Activated CD8-positive, alpha-beta memory T cell treated with anti-CD3 and anti-CD28 coated beads for 36 hours (primary cell): ENCODE measurements around the gene RNLS. TPM values are rescaled to one million over a fixed set of nuclear protein-coding genes. Genes with fewer than 3 reads are reported as not detected.

ENCODE experiments used
- CTCF ChIA-PET: fragments of 350-600 bp; sonication (Branson Sonifier 250); formaldehyde crosslinking; loops from one replicate; lab custom pipeline; 2021; ENCODE audit warnings: antibody characterized with exemption; lab: Charles Lee
- POLR2A ChIA-PET: fragments of 350-600 bp; sonication (Branson Sonifier 250); formaldehyde crosslinking; loops from one replicate; lab custom pipeline; 2021; ENCODE audit warnings: antibody characterized with exemption; lab: Charles Lee
- total RNA-seq, 2 experiments: library from RNA; stranded (reverse); gene quantifications; one replicate each; pipeline ENCODE4 v1.2.3, GENCODE V29; 2021

RNLS gene
- total RNA-seq, 2 experiments from 2014 or later, result 4.3 to 6.2 TPM

GRCh38 chr10:88458209-88458608 lies 124.9 kb downstream of the RNLS start:
- POLR2A ChIA-PET, result no interaction called here

GRCh38 chr10:88457660-88458059 lies 125.5 kb downstream of the RNLS start:
- CTCF ChIA-PET, result no interaction called here
- POLR2A ChIA-PET, result no interaction called here

More at GRCh38 chr10:88458209-88458608, 124.9 kb downstream of the RNLS start:
- CTCF ChIA-PET, result no interaction called here

GRCh38 chr10:88456730-88457129 lies 126.4 kb downstream of the RNLS start:
- ChIA-PET POLR2A (no interaction called here), CTCF (no interaction called here)

- ChIA-PET CTCF (no interaction called here), POLR2A (no interaction called here)
These were observed 127.3 kb downstream of the RNLS start for GRCh38 chr10:88455831-88456230.

- CTCF ChIA-PET, result no interaction called here
- POLR2A ChIA-PET, result no interaction called here
These were observed 132.9 kb downstream of the RNLS start for GRCh38 chr10:88450201-88450600.

- ChIA-PET POLR2A (no interaction called here), CTCF (no interaction called here)
These were observed 140.4 kb downstream of the RNLS start for GRCh38 chr10:88442716-88443115.

- ChIA-PET POLR2A (no interaction called here), CTCF (no interaction called here)
These were observed 142.6 kb downstream of the RNLS start for GRCh38 chr10:88440541-88440940.

GRCh38 chr10:88439932-88440331 lies 143.2 kb downstream of the RNLS start:
- CTCF ChIA-PET, result no interaction called here
- POLR2A ChIA-PET, result no interaction called here

GRCh38 chr10:88437411-88437810 lies 145.7 kb downstream of the RNLS start:
- ChIA-PET POLR2A (no interaction called here), CTCF (interaction anchor here (0.7 kb wide), 1 partner anchor 250 kb away, joined by 4 read pairs; no protein-coding TSS in a partner anchor)

- CTCF ChIA-PET, result no interaction called here
- POLR2A ChIA-PET, result no interaction called here
These were observed 149.4 kb downstream of the RNLS start for GRCh38 chr10:88433565-88434186.

- CTCF ChIA-PET, result interaction anchor here (1.0 kb wide), 1 partner anchor 9 kb away, joined by 3 read pairs; no protein-coding TSS in a partner anchor
- POLR2A ChIA-PET, result no interaction called here
These were observed 152.0 kb downstream of the RNLS start for GRCh38 chr10:88431103-88431502.

GRCh38 chr10:88428976-88429375 lies 154.1 kb downstream of the RNLS start:
- ChIA-PET POLR2A (no interaction called here), CTCF (no interaction called here)

- ChIA-PET CTCF (no interaction called here), POLR2A (no interaction called here)
These were observed 154.7 kb downstream of the RNLS start for GRCh38 chr10:88428442-88428841.

GRCh38 chr10:88427024-88427423 lies 156.1 kb downstream of the RNLS start:
- POLR2A ChIA-PET, result no interaction called here
- CTCF ChIA-PET, result interaction anchor here (0.6 kb wide), 1 partner anchor 567 kb away, joined by 5 read pairs; no protein-coding TSS in a partner anchor

- POLR2A ChIA-PET, result no interaction called here
- CTCF ChIA-PET, result no interaction called here
These were observed 158.2 kb downstream of the RNLS start for GRCh38 chr10:88424881-88425280.

GRCh38 chr10:88423732-88424131 lies 159.4 kb downstream of the RNLS start:
- ChIA-PET CTCF (no interaction called here), POLR2A (no interaction called here)

- CTCF ChIA-PET, result interaction anchor here (0.9 kb wide), 1 partner anchor 10 kb away, joined by 3 read pairs; no protein-coding TSS in a partner anchor
- POLR2A ChIA-PET, result no interaction called here
These were observed 161.5 kb downstream of the RNLS start for GRCh38 chr10:88421590-88421989.

- ChIA-PET POLR2A (no interaction called here), CTCF (no interaction called here)
These were observed 164.2 kb downstream of the RNLS start for GRCh38 chr10:88418871-88419270.

- CTCF ChIA-PET, result no interaction called here
- POLR2A ChIA-PET, result no interaction called here
These were observed 165.6 kb downstream of the RNLS start for GRCh38 chr10:88417387-88418030.

GRCh38 chr10:88416801-88417200 lies 166.3 kb downstream of the RNLS start:
- ChIA-PET POLR2A (no interaction called here), CTCF (no interaction called here)

- POLR2A ChIA-PET, result no interaction called here
- CTCF ChIA-PET, result no interaction called here
These were observed 167.5 kb downstream of the RNLS start for GRCh38 chr10:88415533-88416130.
